Nephron progenitor cell (in vitro differentiated cells): Measurements from ENCODE around the gene CCDC24.

Experiments used
- DNase-seq: peaks from one replicate; pipeline ENCODE4 v3.0.0; 2021
- H3K27ac Mint-ChIP-seq: 2 replicates; pipeline ENCODE4 v1.8.0; 2021; ENCODE audit warnings: mild to moderate bottlenecking, moderate library complexity, mixed read lengths
- H3K27me3 Mint-ChIP-seq: 2 replicates; pipeline ENCODE4 v1.8.0; 2021; ENCODE audit warnings: mild to moderate bottlenecking, low read depth, mixed read lengths; ENCODE audit not compliant: poor library complexity
- H3K36me3 Mint-ChIP-seq: 2 replicates; pipeline ENCODE4 v1.8.0; 2021; ENCODE audit warnings: low read depth, mixed read lengths
- H3K4me1 Mint-ChIP-seq: 2 replicates; pipeline ENCODE4 v1.8.0; 2021; ENCODE audit warnings: mixed read lengths
- H3K4me3 Mint-ChIP-seq: 2 replicates; pipeline ENCODE4 v1.8.0; 2021; ENCODE audit warnings: mild to moderate bottlenecking, moderate library complexity, mixed read lengths
- H3K9me3 Mint-ChIP-seq: 2 replicates; pipeline ENCODE4 v1.8.0; 2021; ENCODE audit warnings: mild to moderate bottlenecking, moderate library complexity, mixed read lengths
- TF ChIP-seq, protein P1 (sequence below): fragments of 200-600 bp; sonication (generic); IDR thresholded peaks from 2 replicates; pipeline ENCODE4 v1.5.0; 2021; ENCODE audit warnings: antibody characterized with exemption

CCDC24 gene

DNA sequence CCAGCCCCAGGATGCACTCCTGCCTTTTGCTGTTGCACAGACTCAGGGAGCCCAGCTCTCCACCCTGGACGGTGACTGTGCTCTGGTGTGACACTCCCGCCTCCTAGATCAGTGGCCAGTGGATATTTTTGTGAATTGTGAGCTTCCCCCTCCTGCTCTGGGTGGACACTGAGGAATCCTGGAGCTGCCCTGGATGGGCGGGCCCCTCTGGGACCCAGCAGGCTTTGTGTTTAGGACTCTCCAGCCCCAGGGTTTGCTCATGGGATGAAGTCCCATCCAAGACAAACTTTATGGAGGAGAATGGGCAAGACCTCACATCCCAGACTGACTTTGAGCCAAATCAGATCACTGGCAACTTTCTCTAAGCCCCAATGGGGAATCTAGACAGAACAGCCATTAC lies 23.8 kb downstream of the CCDC24 start:
- no peak overlapping the region for H3K4me3 Mint-ChIP-seq
- H3K36me3 Mint-ChIP-seq: no peaks in the 10 kb centered on the region
- peaks cover 38% of the 10 kb centered on the region for H3K4me1 Mint-ChIP-seq
- TF ChIP-seq, protein P1, sequence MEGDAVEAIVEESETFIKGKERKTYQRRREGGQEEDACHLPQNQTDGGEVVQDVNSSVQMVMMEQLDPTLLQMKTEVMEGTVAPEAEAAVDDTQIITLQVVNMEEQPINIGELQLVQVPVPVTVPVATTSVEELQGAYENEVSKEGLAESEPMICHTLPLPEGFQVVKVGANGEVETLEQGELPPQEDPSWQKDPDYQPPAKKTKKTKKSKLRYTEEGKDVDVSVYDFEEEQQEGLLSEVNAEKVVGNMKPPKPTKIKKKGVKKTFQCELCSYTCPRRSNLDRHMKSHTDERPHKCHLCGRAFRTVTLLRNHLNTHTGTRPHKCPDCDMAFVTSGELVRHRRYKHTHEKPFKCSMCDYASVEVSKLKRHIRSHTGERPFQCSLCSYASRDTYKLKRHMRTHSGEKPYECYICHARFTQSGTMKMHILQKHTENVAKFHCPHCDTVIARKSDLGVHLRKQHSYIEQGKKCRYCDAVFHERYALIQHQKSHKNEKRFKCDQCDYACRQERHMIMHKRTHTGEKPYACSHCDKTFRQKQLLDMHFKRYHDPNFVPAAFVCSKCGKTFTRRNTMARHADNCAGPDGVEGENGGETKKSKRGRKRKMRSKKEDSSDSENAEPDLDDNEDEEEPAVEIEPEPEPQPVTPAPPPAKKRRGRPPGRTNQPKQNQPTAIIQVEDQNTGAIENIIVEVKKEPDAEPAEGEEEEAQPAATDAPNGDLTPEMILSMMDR: no peak
- H3K27me3 Mint-ChIP-seq: no peaks in the 10 kb centered on the region
- H3K27ac Mint-ChIP-seq: no peak overlapping the region
- DNase-seq: no peak
- H3K9me3 Mint-ChIP-seq: no peaks in the 10 kb centered on the region

DNA sequence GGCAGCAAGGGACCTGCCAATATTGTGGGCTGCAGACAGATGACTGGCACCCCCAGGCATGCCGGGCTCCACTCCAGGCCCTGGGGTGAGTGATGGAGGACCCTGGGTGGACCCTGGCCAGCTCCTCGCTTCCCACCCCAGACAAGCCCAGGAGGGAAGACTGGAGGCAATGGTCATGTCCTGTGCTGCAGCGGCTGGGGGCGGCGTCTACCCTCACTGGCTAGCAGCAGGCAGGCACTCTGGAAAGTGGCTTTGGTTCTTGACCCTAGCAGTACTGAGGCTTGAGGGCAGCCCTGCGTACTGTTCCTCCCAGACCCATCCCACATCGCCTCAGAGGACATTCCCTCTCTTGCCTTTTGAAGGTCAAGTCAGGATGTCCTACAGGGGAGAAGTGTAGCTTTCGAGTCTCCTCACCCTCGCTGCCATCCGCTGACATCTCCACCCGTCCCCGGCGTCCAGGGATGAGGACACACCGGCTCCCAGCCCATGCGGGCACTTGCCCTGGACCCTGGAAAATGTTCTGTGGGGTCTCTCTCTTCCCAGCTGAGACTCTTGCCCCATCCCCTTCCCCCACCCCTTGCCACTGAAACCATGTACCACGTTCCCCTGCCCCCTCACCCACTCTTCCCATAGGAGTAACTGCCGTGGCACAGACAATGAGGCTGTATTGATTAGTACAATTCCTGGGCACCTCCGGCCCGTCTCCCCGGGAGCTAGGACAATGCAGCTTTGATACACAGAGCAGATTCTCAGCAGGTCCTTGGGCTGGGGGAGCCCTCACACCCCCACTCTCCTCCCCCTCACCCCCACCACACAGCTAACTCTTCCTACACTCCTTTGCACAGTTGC lies 24.9 kb downstream of the CCDC24 start:
- no peak for DNase-seq
- H3K9me3 Mint-ChIP-seq: no peaks in the 10 kb centered on the region
- no peaks in the 10 kb centered on the region for H3K36me3 Mint-ChIP-seq
- H3K27ac Mint-ChIP-seq: no peak overlapping the region
- no peak overlapping the region for H3K4me3 Mint-ChIP-seq
- TF ChIP-seq, protein P1: no peak
- H3K4me1 Mint-ChIP-seq: peaks cover 37% of the 10 kb centered on the region
- no peaks in the 10 kb centered on the region for H3K27me3 Mint-ChIP-seq

DNA sequence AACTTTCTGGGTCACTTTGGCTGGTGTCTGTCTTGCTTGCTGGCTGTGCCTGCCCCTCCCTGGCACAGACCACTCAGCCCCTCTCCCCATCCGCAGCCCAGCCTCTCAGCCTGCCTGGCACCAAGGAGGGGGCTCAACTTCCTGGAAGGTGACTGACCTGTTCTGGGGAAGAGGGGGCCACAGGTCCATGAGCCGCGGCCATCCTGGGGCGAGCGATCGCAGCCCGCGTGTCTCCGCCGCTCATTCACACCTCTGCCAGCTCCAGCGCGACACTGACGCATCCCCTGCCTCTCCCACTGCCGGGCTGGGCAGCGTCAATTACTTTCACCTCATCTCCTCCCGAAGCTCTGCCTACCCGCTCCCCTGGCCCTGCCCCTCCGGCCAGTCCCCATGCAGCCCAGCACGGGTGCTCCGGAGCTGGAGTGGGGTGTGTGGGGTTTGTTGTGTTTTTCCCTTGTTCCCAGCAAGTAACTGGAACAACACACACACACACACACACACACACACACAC lies 25.5 kb downstream of the CCDC24 start:
- Mint-ChIP-seq H3K4me1 (peaks cover 31% of the 10 kb centered on the region), H3K27ac (no peak overlapping the region), H3K9me3 (no peaks in the 10 kb centered on the region), H3K36me3 (peaks cover 5% of the 10 kb centered on the region), H3K27me3 (no peaks in the 10 kb centered on the region), H3K4me3 (no peak overlapping the region)
- TF ChIP-seq, protein P1: no peak
- no peak for DNase-seq

DNA sequence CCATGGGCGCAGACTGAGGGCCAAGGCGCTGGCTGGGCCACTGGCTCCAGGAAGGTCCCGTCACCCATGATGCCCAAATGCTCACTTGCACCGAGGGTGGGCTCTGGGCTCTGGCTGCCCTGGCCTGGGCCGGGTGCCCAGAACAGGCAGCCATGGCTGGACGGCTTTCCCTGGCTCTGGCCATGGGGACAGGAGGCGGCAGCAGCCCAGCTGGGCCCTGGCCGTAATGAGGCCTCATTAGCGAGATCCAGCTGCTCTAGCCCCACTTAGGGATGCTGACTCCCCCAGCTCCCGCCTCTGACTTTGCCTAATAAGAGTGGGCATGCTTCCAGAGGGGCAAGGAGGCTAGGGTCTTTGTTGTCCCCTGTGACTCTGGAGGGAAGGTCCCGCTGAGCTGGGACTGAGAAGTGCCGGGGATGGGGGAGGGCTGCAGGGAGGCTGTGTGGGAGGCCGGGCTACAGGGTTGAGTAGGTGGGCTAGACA lies 28.1 kb downstream of the CCDC24 start:
- Mint-ChIP-seq H3K9me3 (no peaks in the 10 kb centered on the region), H3K27me3 (no peaks in the 10 kb centered on the region), H3K27ac (no peak overlapping the region), H3K4me3 (no peak overlapping the region), H3K4me1 (peaks cover 18% of the 10 kb centered on the region), H3K36me3 (peaks cover 10% of the 10 kb centered on the region)
- DNase-seq: no peak
- TF ChIP-seq, protein P1: no peak

DNA sequence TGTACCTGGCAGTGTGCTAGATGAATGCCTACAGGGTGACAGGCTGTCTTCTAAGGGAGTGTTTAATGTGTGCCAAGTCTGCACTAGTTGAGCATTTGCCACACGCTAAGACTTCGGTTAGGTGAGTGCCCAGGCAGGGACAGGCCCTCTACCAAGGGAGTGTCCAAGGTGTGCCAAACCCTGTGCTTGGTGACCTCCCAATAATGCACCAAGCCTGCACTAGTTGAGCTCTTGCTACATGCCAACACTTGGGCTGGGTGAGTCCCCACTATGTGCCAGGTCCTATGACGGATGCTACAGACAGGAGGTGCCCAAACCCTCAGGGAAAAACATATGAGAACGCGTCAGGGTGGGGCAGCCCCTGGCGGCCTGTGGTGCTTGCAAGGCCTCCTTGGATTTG lies 29.1 kb downstream of the CCDC24 start:
- Mint-ChIP-seq H3K27ac (no peak overlapping the region), H3K4me3 (no peak overlapping the region), H3K9me3 (no peaks in the 10 kb centered on the region), H3K27me3 (no peaks in the 10 kb centered on the region), H3K36me3 (peaks cover 16% of the 10 kb centered on the region), H3K4me1 (peaks cover 8% of the 10 kb centered on the region)
- TF ChIP-seq, protein P1: no peak
- no peak for DNase-seq
